ENCODE data around the gene AEBP2.

Gene AEBP2

GRCh38 chr12:19506497-19506896 lies 67.2 kb downstream of the AEBP2 start:
- DNase-seq (ENCODE audit: low read depth in 2 of 2) = no peak

GRCh38 chr12:19507823-19508222 lies 68.5 kb downstream of the AEBP2 start:
- DNase-seq (ENCODE audit: low read depth in 2 of 2) = no peak

- no peak for DNase-seq (ENCODE audit: low read depth in 2 of 2)
Observed at GRCh38 chr12:19510461-19510860, 71.2 kb downstream of the AEBP2 start.

- DNase-seq (ENCODE audit: low read depth in 2 of 2) = no peak
Observed at GRCh38 chr12:19515179-19515578, 75.9 kb downstream of the AEBP2 start.

- DNase-seq (ENCODE audit: low read depth in 2 of 2) = no peak
Observed at GRCh38 chr12:19517583-19517982, 78.3 kb downstream of the AEBP2 start.

- no peak for DNase-seq (ENCODE audit: low read depth in 2 of 2)
Observed at GRCh38 chr12:19518209-19518608, 78.9 kb downstream of the AEBP2 start.

GRCh38 chr12:19520646-19521415 lies 81.5 kb downstream of the AEBP2 start:
- DNase-seq (ENCODE audit: low read depth in 2 of 2) = no peak

GRCh38 chr12:19525274-19525673 lies 86.0 kb downstream of the AEBP2 start:
- DNase-seq (ENCODE audit: low read depth in 2 of 2) = no peak

GRCh38 chr12:19527866-19528265 lies 88.6 kb downstream of the AEBP2 start:
- DNase-seq (ENCODE audit: low read depth in 2 of 2) = no peak

GRCh38 chr12:19528750-19529149 lies 89.5 kb downstream of the AEBP2 start:
- no peak for DNase-seq (ENCODE audit: low read depth in 2 of 2)

- DNase-seq (ENCODE audit: low read depth in 2 of 2) = no peak
Observed at GRCh38 chr12:19529951-19530636, 90.8 kb downstream of the AEBP2 start.

- no peak for DNase-seq (ENCODE audit: low read depth in 2 of 2)
Observed at GRCh38 chr12:19530637-19531023, 91.3 kb downstream of the AEBP2 start.

GRCh38 chr12:19533567-19533966 lies 94.3 kb downstream of the AEBP2 start:
- no peak for DNase-seq (ENCODE audit: low read depth in 2 of 2)

- no peak for DNase-seq (ENCODE audit: low read depth in 2 of 2)
Observed at GRCh38 chr12:19539071-19539470, 99.8 kb downstream of the AEBP2 start.

GRCh38 chr12:19539836-19540235 lies 100.5 kb downstream of the AEBP2 start:
- DNase-seq (ENCODE audit: low read depth in 2 of 2) = no peak

- no peak for DNase-seq (ENCODE audit: low read depth in 2 of 2)
Observed at GRCh38 chr12:19542606-19543005, 103.3 kb downstream of the AEBP2 start.

GRCh38 chr12:19544353-19544752 lies 105.1 kb downstream of the AEBP2 start:
- DNase-seq (ENCODE audit: low read depth in 2 of 2) = no peak

GRCh38 chr12:19545301-19545700 lies 106.0 kb downstream of the AEBP2 start:
- DNase-seq (ENCODE audit: low read depth in 2 of 2) = no peak

GRCh38 chr12:19546027-19546426 lies 106.7 kb downstream of the AEBP2 start:
- DNase-seq (ENCODE audit: low read depth in 2 of 2) = no peak

GRCh38 chr12:19546611-19547162 lies 107.4 kb downstream of the AEBP2 start:
- DNase-seq (ENCODE audit: low read depth in 2 of 2) = no peak

- no peak for DNase-seq (ENCODE audit: low read depth in 2 of 2)
Observed at GRCh38 chr12:19547271-19547671, 108.0 kb downstream of the AEBP2 start.

- no peak for DNase-seq (ENCODE audit: low read depth in 2 of 2)
Observed at GRCh38 chr12:19548834-19549233, 109.5 kb downstream of the AEBP2 start.

- DNase-seq (ENCODE audit: low read depth in 2 of 2) = no peak
Observed at GRCh38 chr12:19550626-19551025, 111.3 kb downstream of the AEBP2 start.
